K562 (cell line): ENCODE measurements around the gene NEK2. TPM values are rescaled to one million over a fixed set of nuclear protein-coding genes. Genes with fewer than 3 reads are reported as not detected.
A peak's percentile ranks its signal among the peaks of the same experiment; 100 is the strongest.

Experiments
- ARID1B ChIP-seq: fragments of 450-650 bp; IDR thresholded peaks from 2 replicates; pipeline ENCODE4 v1.6.1; 2016; ENCODE audit warnings: antibody characterized with exemption, mild to moderate bottlenecking, inconsistent platforms
- ATF1 ChIP-seq, 2 experiments: fragments of 450-650 bp in 1 of 2; IDR thresholded peaks; 2 replicates each; pipeline ENCODE4 v1.6.1; 2016; ENCODE audit warnings: missing compliant biosample characterization in 1 of 2, missing genetic modification characterization in 1 of 2
- CBFA2T3 ChIP-seq: fragments of 450-650 bp; IDR thresholded peaks from 2 replicates; pipeline ENCODE4 v1.6.1; 2017
- ELF1 ChIP-seq: fragments of 200-800 bp; sonication (Bioruptor generic); IDR thresholded peaks from 2 replicates; pipeline ENCODE4 v1.6.1; 2016; ENCODE audit warnings: missing genetic modification characterization, missing compliant biosample characterization
- EP400 ChIP-seq: fragments of 450-650 bp; IDR thresholded peaks from 2 replicates; pipeline ENCODE4 v1.6.1; 2017; ENCODE audit warnings: antibody characterized with exemption, mild to moderate bottlenecking, moderate library complexity
- ERF ChIP-seq: fragments of 450-650 bp; formaldehyde crosslinking; IDR thresholded peaks from 2 replicates; pipeline ENCODE4 v1.4.0; 2020; ENCODE audit warnings: mild to moderate bottlenecking, mixed read lengths
- GTF2A2 ChIP-seq: IDR thresholded peaks from 2 replicates; pipeline ENCODE4 v1.6.1; 2016; ENCODE audit warnings: mild to moderate bottlenecking, missing genetic modification characterization, missing compliant biosample characterization
- HDAC3 ChIP-seq: fragments of 450-650 bp; IDR thresholded peaks from 2 replicates; pipeline ENCODE4 v1.6.1; 2018; ENCODE audit warnings: borderline replicate concordance, mild to moderate bottlenecking, moderate library complexity; ENCODE audit not compliant: partially characterized antibody
- LARP7 ChIP-seq: fragments of 450-650 bp; IDR thresholded peaks from 2 replicates; pipeline ENCODE4 v1.6.1; 2016
- MAX ChIP-seq: sonication (generic); formaldehyde crosslinking; IDR thresholded peaks from 2 replicates; pipeline ENCODE4 v1.9.0; 2022; ENCODE audit warnings: mild to moderate bottlenecking, missing genetic modification reagents
- NFIC ChIP-seq: fragments of 450-650 bp; IDR thresholded peaks from 2 replicates; pipeline ENCODE4 v1.6.1; 2017; ENCODE audit warnings: mild to moderate bottlenecking, inconsistent platforms
- PHTF2 ChIP-seq: fragments of 250-450 bp; sonication (Bioruptor Pico); IDR thresholded peaks from 2 replicates; pipeline ENCODE4 v1.5.0; 2021; ENCODE audit warnings: mild to moderate bottlenecking
- TAF9B ChIP-seq: fragments of 450-650 bp; IDR thresholded peaks from 2 replicates; pipeline ENCODE4 v1.6.1; 2018; ENCODE audit warnings: mild to moderate bottlenecking; ENCODE audit not compliant: partially characterized antibody
- TAL1 ChIP-seq: fragments of 450-650 bp; IDR thresholded peaks from 2 replicates; pipeline ENCODE4 v1.6.1; 2016; ENCODE audit warnings: mild to moderate bottlenecking
- ZBTB12 ChIP-seq: fragments of 250-450 bp; sonication (Bioruptor Pico); IDR thresholded peaks from 2 replicates; pipeline ENCODE4 v1.4.0; 2020
- ZBTB17 ChIP-seq: fragments of 450-650 bp; formaldehyde crosslinking; IDR thresholded peaks from 2 replicates; pipeline ENCODE4 v1.4.0; 2020; ENCODE audit warnings: mild to moderate bottlenecking
- ZFP36 ChIP-seq: fragments of 150-350 bp; IDR thresholded peaks from 2 replicates; pipeline ENCODE4 v1.6.1; 2018; ENCODE audit warnings: low read length, low read depth; ENCODE audit not compliant: partially characterized antibody
- ZNF197 ChIP-seq: fragments of 200-800 bp; sonication (Bioruptor generic); IDR thresholded peaks from 2 replicates; pipeline ENCODE4 v1.6.1; 2016; ENCODE audit warnings: low read depth, missing genetic modification characterization, missing compliant biosample characterization
- ZNF436 ChIP-seq: fragments of 250-450, 450-650 bp; sonication (Bioruptor Pico); formaldehyde crosslinking; IDR thresholded peaks from 2 replicates; pipeline ENCODE4 v1.7.0; 2020; ENCODE audit warnings: mild to moderate bottlenecking
- ZNF57 ChIP-seq: fragments of 450-650 bp; formaldehyde crosslinking; IDR thresholded peaks from 2 replicates; pipeline ENCODE4 v1.4.0; 2020; ENCODE audit warnings: mild to moderate bottlenecking, moderate library complexity
- ZNF695 ChIP-seq: fragments of 450-650 bp; formaldehyde crosslinking; IDR thresholded peaks from 2 replicates; pipeline ENCODE4 v1.4.0; 2020; ENCODE audit warnings: mild to moderate bottlenecking, moderate library complexity
- ZNF79 ChIP-seq: fragments of 250-450 bp; sonication (Bioruptor Pico); IDR thresholded peaks from 2 replicates; pipeline ENCODE4 v1.4.0; 2020; ENCODE audit warnings: low read depth, mild to moderate bottlenecking, moderate library complexity
- polyA plus RNA-seq, 8 experiments: library from polyadenylated mRNA; depleted of rRNA in 4 of 8; stranded (reverse) in 5 of 8; unstranded in 3 of 8; fragments of >200 nt; fragmentation: Nextera tagmentation in 2 of 8; fragmentation: Illumina TruSeq in 1 of 8; extraction: Ambion mirVana in 2 of 8; extraction: Trizol in 1 of 8; gene quantifications; 2 replicates each; pipeline versions ENCODE4 v1.2.1 to v1.2.3, GENCODE V29; 2011 to 2014; ENCODE audit warnings: inconsistent platforms in 1 of 8, missing spikeins in 1 of 8
- total RNA-seq, 7 experiments: library from RNA; depleted of rRNA in 6 of 7; stranded (reverse); fragments of >200 nt in 6 of 7; fragmentation: Illumina TruSeq in 2 of 7; extraction: Trizol in 2 of 7; gene quantifications; 2 replicates each; pipeline versions ENCODE4 v1.2.1 to v1.2.3, GENCODE V29; 2011 to 2021; ENCODE audit warnings: low replicate concordance in 1 of 7
- TF ChIP-seq, protein P1 (sequence below): IDR thresholded peaks from 2 replicates; pipeline ENCODE4 v1.6.1; 2011; ENCODE audit warnings: borderline replicate concordance, low read depth, mild to moderate bottlenecking, moderate library complexity, low read length; ENCODE audit not compliant: insufficient read depth, poor library complexity, severe bottlenecking

The NEK2 gene
- total and polyA plus RNA-seq, 9 of the 15 experiments (the other 6 are each of a cell fraction or from before 2014, with no cell fraction given) = 30.0 to 74.7 (median 66.4) TPM

- TF ChIP-seq ZNF695 (CRISPR knock-in tag) (0 out of 2 replicates have a peak, but pooled peaks have one; percentile 20), ELF1 (tag) (peak; percentile 71; the same call in 1 of the 2 replicates), ZFP36 (no peak), ZNF436 (no peak), ZNF197 (CRISPR knock-in tag) (peak; percentile 96; the same call in 1 of the 2 replicates), PHTF2 (CRISPR knock-in tag) (no peak), ZBTB17 (peak; percentile 93), NFIC (peak; percentile 44; the same call in 1 of the 2 replicates), CBFA2T3 (peak; percentile 52), EP400 (peak; percentile 82), MAX (CRISPR knock-in tag) (peak; percentile 56), ZBTB12 (CRISPR knock-in tag) (peak; percentile 54; the same call in 1 of the 2 replicates), ERF (CRISPR knock-in tag) (peak; percentile 88), GTF2A2 (tag) (peak; percentile 85), LARP7 (0 out of 2 replicates have a peak, but pooled peaks have one; percentile 64), ARID1B (peak; percentile 84), TAL1 (0 out of 2 replicates have a peak, but pooled peaks have one; percentile 9), ZNF57 (CRISPR knock-in tag) (no peak), ZNF79 (CRISPR knock-in tag) (no peak), TAF9B (peak; percentile 93), ATF1 (CRISPR knock-in tag; IDR thresholded peaks at IDR 0.05) (no peak), ATF1 (tag; IDR thresholded peaks at IDR 0.05) (peak; percentile 70), HDAC3 (peak; percentile 77)
- TF ChIP-seq, protein P1, sequence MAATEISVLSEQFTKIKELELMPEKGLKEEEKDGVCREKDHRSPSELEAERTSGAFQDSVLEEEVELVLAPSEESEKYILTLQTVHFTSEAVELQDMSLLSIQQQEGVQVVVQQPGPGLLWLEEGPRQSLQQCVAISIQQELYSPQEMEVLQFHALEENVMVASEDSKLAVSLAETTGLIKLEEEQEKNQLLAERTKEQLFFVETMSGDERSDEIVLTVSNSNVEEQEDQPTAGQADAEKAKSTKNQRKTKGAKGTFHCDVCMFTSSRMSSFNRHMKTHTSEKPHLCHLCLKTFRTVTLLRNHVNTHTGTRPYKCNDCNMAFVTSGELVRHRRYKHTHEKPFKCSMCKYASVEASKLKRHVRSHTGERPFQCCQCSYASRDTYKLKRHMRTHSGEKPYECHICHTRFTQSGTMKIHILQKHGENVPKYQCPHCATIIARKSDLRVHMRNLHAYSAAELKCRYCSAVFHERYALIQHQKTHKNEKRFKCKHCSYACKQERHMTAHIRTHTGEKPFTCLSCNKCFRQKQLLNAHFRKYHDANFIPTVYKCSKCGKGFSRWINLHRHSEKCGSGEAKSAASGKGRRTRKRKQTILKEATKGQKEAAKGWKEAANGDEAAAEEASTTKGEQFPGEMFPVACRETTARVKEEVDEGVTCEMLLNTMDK = no peak
Observed at GRCh38 chr1:211613108-211613947, 62.1 kb downstream of the NEK2 start (continued).
